Esophagus (tissue), 2 donors: Measurements from ENCODE around the gene PLIN3. TPM values are rescaled to one million over a fixed set of nuclear protein-coding genes. Genes with fewer than 3 reads are reported as not detected.
A peak's percentile ranks its signal among the peaks of the same experiment; 100 is the strongest.
"Not testable (repeated sequence)": the region's sequence is repeated elsewhere in the genome, so short reads cannot be mapped to it uniquely, and the experiment has no call there.

Experiments
- H3K27ac ChIP-seq, 2 donors: one replicate each; pipeline ENCODE4 v1.5.1; 2013; ENCODE audit warnings: low read depth in 2 of 2, mild to moderate bottlenecking in 2 of 2, inconsistent platforms in 1 of 2, low read length in 1 of 2, moderate library complexity in 1 of 2
- H3K27me3 ChIP-seq, 2 donors: one replicate each; pipeline ENCODE4 v1.6.1; 2013; ENCODE audit warnings: low read length in 2 of 2, control low read depth in 1 of 2, mild to moderate bottlenecking in 1 of 2; ENCODE audit not compliant: insufficient read depth in 2 of 2, control insufficient read depth in 1 of 2
- H3K36me3 ChIP-seq, 2 donors: one replicate each; pipeline ENCODE4 v1.6.1; 2013; ENCODE audit warnings: low read length in 1 of 2; ENCODE audit not compliant: control insufficient read depth in 2 of 2, insufficient read depth in 2 of 2
- H3K4me1 ChIP-seq, 2 donors: one replicate each; pipeline ENCODE4 v1.6.1; 2013; ENCODE audit warnings: low read length in 1 of 2; ENCODE audit not compliant: control insufficient read depth in 2 of 2, insufficient read depth in 2 of 2
- H3K4me3 ChIP-seq, 2 donors: one replicate each; pipeline ENCODE4 v1.5.1; 2013; ENCODE audit warnings: low read length in 2 of 2, mild to moderate bottlenecking in 2 of 2, low read depth in 1 of 2, moderate library complexity in 1 of 2
- H3K9me3 ChIP-seq, 2 donors: one replicate each; pipeline ENCODE4 v1.6.1; 2013; ENCODE audit warnings: mild to moderate bottlenecking in 2 of 2, low read depth in 1 of 2, low read length in 1 of 2, moderate library complexity in 1 of 2; ENCODE audit not compliant: control insufficient read depth in 2 of 2, insufficient read depth in 1 of 2
- WGBS, 2 donors: extraction: QIAGEN DNeasy Blood & Tissue Kit; methylation state at CpG; one replicate each; pipeline ENCODE4 v1.1.7; 2013; 5-methylcytosine and 5-hydroxymethylcytosine counted together
- polyA plus RNA-seq, 2 donors: library from polyadenylated mRNA; stranded (reverse); fragments of 200-250 nt; gene quantifications; one replicate each; pipeline ENCODE4 v1.2.3, GENCODE V29; 2013
- donor health status: healthy with polysubstance abuse.
- donor health status: Bipolar disorder and iron deficiency.

Gene PLIN3
- polyA plus RNA-seq, 2 donors: 96.5 to 142 TPM

GRCh38 chr19:4805140-4805539 is 62.3 kb downstream of the PLIN3 start:
- not testable (repeated sequence) for H3K4me3 ChIP-seq, H3K27ac ChIP-seq, H3K4me1 ChIP-seq, H3K27me3 ChIP-seq, H3K36me3 ChIP-seq, H3K9me3 ChIP-seq
- 93 to 94% methylated on average over 6 of the region's 6 CpGs for WGBS, 2 donors

- 46% methylated on average over 33 of the region's 33 CpGs for WGBS, 2 donors
- H3K4me3 ChIP-seq: no peak overlapping the region
- H3K36me3 ChIP-seq: no peaks in the 10 kb centered on the region
- H3K27me3 ChIP-seq: no peaks in the 10 kb centered on the region
- H3K27ac ChIP-seq: no peak overlapping the region
- no peaks in the 10 kb centered on the region for H3K9me3 ChIP-seq
- peaks cover 2 to 9% of the 10 kb centered on the region in 2 donors for H3K4me1 ChIP-seq
Observed at GRCh38 chr19:4803736-4804695, 63.5 kb downstream of the PLIN3 start.

DNA sequence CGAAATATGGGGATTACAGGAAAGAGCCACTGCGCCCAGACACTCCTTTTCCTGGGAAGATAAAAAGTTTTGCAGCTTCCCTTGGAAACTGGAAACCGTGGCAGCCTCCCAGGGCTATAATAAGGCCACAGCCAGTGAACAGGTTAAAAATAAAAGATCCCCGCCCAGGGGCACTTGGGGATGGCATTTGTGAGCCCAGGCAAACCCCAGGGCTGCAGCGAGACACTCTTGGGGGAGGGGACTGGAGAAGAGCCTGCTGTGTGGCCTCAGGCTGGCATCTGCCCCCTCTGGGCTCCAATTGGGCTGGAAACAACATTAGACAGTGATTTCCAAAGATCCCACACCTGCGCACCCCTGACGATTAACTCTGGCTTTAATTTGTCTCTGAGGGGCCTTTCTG is 64.8 kb downstream of the PLIN3 start:
- WGBS, 2 donors: 74 to 82% methylated on average over 7 of the region's 7 CpGs
- Histone ChIP-seq H3K36me3 (peaks cover 0 to 4% of the 10 kb centered on the region in 2 donors), H3K4me1 (peaks cover 2 to 9% of the 10 kb centered on the region in 2 donors), H3K27ac (no peak overlapping the region), H3K9me3 (no peaks in the 10 kb centered on the region), H3K4me3 (no peak overlapping the region), H3K27me3 (no peaks in the 10 kb centered on the region)

DNA sequence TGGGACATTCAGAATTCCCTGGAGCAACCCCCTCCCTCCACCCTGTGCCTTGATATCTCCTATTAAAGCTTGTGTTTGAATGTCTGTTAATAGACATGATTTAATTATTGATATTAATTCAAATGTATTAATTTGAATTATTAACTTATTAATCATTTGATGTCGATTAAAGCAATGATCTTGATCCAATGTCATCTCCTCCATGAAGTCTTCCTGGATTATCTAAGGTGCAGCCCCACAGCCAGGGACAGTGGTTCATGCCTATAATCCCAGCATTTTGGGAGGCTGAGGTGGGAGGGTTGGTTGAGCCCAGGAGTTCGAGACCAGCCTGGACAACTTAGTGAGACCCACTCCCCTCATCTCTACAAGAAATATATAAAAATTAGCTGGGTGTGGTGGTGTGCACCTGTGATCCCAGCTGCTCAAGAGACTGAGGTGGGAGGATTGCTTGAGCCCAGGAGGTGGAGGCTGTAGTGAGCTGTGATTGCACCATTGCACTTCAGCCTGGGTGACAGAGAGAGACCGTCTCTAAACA is 66.3 kb downstream of the PLIN3 start:
- H3K27ac ChIP-seq: peak overlapping the region; percentile 85 to 94
- H3K9me3 ChIP-seq: no peaks in the 10 kb centered on the region
- peaks cover 4 to 6% of the 10 kb centered on the region in 2 donors for H3K36me3 ChIP-seq
- 61 to 69% methylated on average over 3 of the region's 3 CpGs for WGBS, 2 donors
- peaks cover 2 to 9% of the 10 kb centered on the region in 2 donors for H3K4me1 ChIP-seq
- no peak overlapping the region for H3K4me3 ChIP-seq
- H3K27me3 ChIP-seq: no peaks in the 10 kb centered on the region

DNA sequence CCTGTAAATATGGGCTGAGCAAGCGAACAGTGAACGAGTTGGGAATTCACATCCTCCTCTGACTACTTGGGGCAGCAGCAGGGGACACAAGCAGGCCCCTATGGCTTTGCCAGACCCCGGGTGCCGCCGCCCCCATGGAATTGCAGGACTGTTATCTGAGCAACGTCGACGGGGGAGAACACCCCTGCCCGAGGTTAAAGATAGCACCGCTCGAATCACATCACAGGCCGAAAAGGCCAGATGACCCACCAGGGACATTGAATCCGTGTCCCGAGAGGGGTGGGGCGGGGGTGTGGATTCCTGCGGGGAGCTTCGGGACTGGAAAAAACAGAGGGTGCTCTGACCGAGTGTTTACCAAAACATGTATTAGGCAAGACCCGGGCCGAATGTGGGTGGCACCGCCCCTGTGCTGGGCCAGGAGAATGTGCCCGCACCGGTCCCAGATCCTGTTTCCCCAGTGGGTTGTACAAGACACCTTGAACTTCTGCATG is 66.8 kb downstream of the PLIN3 start:
- H3K36me3 ChIP-seq: peaks cover 4 to 6% of the 10 kb centered on the region in 2 donors
- peak overlapping the region; percentile 89 to 94 for H3K27ac ChIP-seq
- WGBS, 2 donors: 41 to 51% methylated on average over 23 of the region's 23 CpGs
- no peaks in the 10 kb centered on the region for H3K9me3 ChIP-seq
- H3K27me3 ChIP-seq: no peaks in the 10 kb centered on the region
- peak overlapping the region in 1 of 2 donors; percentile 17 for H3K4me3 ChIP-seq
- peaks cover 2 to 9% of the 10 kb centered on the region in 2 donors for H3K4me1 ChIP-seq

DNA sequence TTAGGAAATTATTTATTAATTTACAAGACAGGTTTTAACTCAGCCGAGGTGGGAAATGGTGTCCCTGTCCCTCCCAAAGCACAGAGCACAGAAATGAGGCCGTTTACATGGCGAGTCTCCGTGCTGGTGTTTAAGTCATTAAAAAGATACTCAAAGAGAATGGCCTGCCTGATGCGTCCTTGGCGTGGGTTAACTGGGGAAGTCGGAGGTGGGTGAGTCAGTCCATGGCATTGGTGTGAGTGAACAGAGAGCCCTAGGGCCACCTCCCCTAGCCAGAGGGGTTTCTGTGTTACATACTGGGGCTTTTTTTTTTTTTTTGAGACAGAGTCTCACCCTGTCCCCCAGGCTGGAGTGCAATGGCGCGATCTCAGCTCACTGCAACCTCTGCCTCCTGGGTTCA is 72.1 kb downstream of the PLIN3 start:
- H3K4me3 ChIP-seq: peak overlapping the region in 1 of 2 donors; percentile 22
- peak overlapping the region; percentile 81 to 92 for H3K27ac ChIP-seq
- peaks cover 6 to 17% of the 10 kb centered on the region in 2 donors for H3K36me3 ChIP-seq
- H3K9me3 ChIP-seq: no peaks in the 10 kb centered on the region
- H3K4me1 ChIP-seq: peaks cover 2 to 25% of the 10 kb centered on the region in 2 donors
- no peaks in the 10 kb centered on the region for H3K27me3 ChIP-seq
- WGBS, 2 donors: 42 to 61% methylated on average over 9 of the region's 9 CpGs

DNA sequence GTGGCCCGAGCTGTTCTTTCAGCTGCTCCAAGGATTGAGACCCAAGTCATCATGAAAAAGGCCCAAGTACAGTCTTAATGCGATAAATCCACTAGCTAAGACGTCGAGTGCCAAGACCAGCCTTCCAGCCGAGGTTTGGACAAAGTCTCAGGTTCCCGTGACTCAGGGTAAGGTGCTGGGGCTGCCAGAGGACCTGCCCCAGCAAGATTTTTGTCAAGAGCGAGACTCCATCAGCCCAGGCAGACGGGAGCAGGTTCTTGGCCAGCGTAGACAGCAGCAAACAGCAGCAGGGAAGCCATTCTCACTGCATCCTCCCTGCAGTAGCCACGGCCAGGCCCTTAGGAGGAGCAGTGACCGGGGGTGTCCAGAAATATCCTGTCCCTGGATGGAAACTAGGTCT is 72.5 kb downstream of the PLIN3 start:
- peaks cover 6 to 17% of the 10 kb centered on the region in 2 donors for H3K36me3 ChIP-seq
- H3K4me3 ChIP-seq: peak overlapping the region in 1 of 2 donors; percentile 22
- peak overlapping the region; percentile 81 to 92 for H3K27ac ChIP-seq
- no peaks in the 10 kb centered on the region for H3K27me3 ChIP-seq
- 53 to 62% methylated on average over 11 of the region's 11 CpGs for WGBS, 2 donors
- no peaks in the 10 kb centered on the region for H3K9me3 ChIP-seq
- peaks cover 0 to 21% of the 10 kb centered on the region in 2 donors for H3K4me1 ChIP-seq

DNA sequence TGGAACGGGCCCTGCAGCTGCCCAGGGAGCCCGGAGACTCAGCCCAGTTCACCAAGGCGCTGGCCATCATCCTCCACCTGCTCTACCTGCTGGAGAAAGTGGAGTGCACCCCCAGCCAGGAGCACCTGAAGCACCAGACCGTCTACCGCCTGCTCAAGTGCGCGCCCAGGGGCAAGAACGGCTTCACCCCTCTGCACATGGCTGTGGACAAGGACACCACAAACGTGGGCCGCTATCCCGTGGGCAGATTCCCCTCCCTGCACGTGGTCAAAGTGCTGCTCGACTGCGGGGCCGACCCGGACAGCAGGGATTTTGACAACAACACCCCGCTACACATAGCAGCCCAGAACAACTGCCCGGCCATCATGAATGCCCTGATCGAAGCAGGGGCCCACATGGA is 74.2 kb downstream of the PLIN3 start:
- Histone ChIP-seq H3K4me1 (peaks cover 0 to 21% of the 10 kb centered on the region in 2 donors), H3K36me3 (peaks cover 6 to 13% of the 10 kb centered on the region in 2 donors)
- H3K27me3 ChIP-seq, H3K27ac ChIP-seq, H3K4me3 ChIP-seq, H3K9me3 ChIP-seq: not testable (repeated sequence)
- 80 to 84% methylated on average over 19 of the region's 19 CpGs for WGBS, 2 donors

- not testable (repeated sequence) for H3K9me3 ChIP-seq, H3K27me3 ChIP-seq
- H3K4me1 ChIP-seq: peaks cover 0 to 21% of the 10 kb centered on the region in 2 donors
- WGBS, 2 donors: 79 to 82% methylated on average over 21 to 24 of the region's 24 CpGs
- peak overlapping the region; percentile 83 to 95 for H3K4me3 ChIP-seq
- peaks cover 6 to 13% of the 10 kb centered on the region in 2 donors for H3K36me3 ChIP-seq
- H3K27ac ChIP-seq: peak overlapping the region in 1 of 2 donors; percentile 21
Observed at GRCh38 chr19:4792866-4793195, 74.6 kb downstream of the PLIN3 start.
